Stimulated activated CD4-positive, alpha-beta T cell treated with anti-CD3 and anti-CD28 coated beads, Interleukin-2, amount 100 ng/mL, for 48 hours (primary cell): ENCODE measurements around the gene ULBP2.
"Not testable (repeated sequence)": the region's sequence is repeated elsewhere in the genome, so short reads cannot be mapped to it uniquely, and the experiment has no call there.

Source experiments
- DNase-seq, 2 donors: peaks; one replicate each; pipeline ENCODE4 v3.0.0-alpha.2; 2020

ULBP2 gene

GRCh38 chr6:149974825-149975224, 33.0 kb downstream of the ULBP2 start:
- DNase-seq, result no peak

GRCh38 chr6:149975400-149975799, 33.6 kb downstream of the ULBP2 start:
- no peak for DNase-seq

GRCh38 chr6:149977221-149977620, 35.4 kb downstream of the ULBP2 start:
- no peak for DNase-seq

GRCh38 chr6:149978610-149979009, 36.8 kb downstream of the ULBP2 start:
- no peak for DNase-seq

- DNase-seq, result no peak
Observed at GRCh38 chr6:149979293-149979692, 37.5 kb downstream of the ULBP2 start.

GRCh38 chr6:149983145-149983544, 41.3 kb downstream of the ULBP2 start:
- no peak for DNase-seq

GRCh38 chr6:149984773-149985172, 43.0 kb downstream of the ULBP2 start:
- no peak for DNase-seq

- no peak for DNase-seq
Observed at GRCh38 chr6:149985481-149985937, 43.7 kb downstream of the ULBP2 start.

- DNase-seq, result no peak
Observed at GRCh38 chr6:149987602-149988107, 45.8 kb downstream of the ULBP2 start.

GRCh38 chr6:149988550-149989346, 46.9 kb downstream of the ULBP2 start:
- no peak for DNase-seq

- no peak for DNase-seq
Observed at GRCh38 chr6:149990212-149990660, 48.4 kb downstream of the ULBP2 start.

GRCh38 chr6:149990661-149991471, 49.1 kb downstream of the ULBP2 start:
- no peak for DNase-seq

GRCh38 chr6:149991472-149991795, 49.6 kb downstream of the ULBP2 start:
- DNase-seq, result not testable (repeated sequence)

GRCh38 chr6:149991838-149992237, 50.0 kb downstream of the ULBP2 start:
- DNase-seq, result no peak

- DNase-seq, result no peak
Observed at GRCh38 chr6:149995235-149995750, 53.5 kb downstream of the ULBP2 start.

GRCh38 chr6:149995971-149996370, 54.2 kb downstream of the ULBP2 start:
- no peak for DNase-seq
